H9 (cell line): ENCODE results near the gene DPM3. TPM values are rescaled to one million over a fixed set of nuclear protein-coding genes. Genes with fewer than 3 reads are reported as not detected.
A peak's percentile ranks its signal among the peaks of the same experiment; 100 is the strongest.

Source experiments
- DNase-seq: peaks from one replicate; pipeline ENCODE4 v3.0.0-alpha.2; 2017
- H2AFZ ChIP-seq: one replicate; pipeline ENCODE4 v1.6.1; 2013; ENCODE audit warnings: mild to moderate bottlenecking, low read length, control low read depth, moderate library complexity
- H2AK5ac ChIP-seq: 2 replicates; pipeline ENCODE4 v1.6.1; 2013; ENCODE audit warnings: low read length, control low read depth, mixed read lengths; ENCODE audit not compliant: insufficient read length
- H2BK120ac ChIP-seq: one replicate; pipeline ENCODE4 v1.6.1; 2013; ENCODE audit warnings: low read depth, mild to moderate bottlenecking, low read length, control low read depth, inconsistent platforms; ENCODE audit not compliant: poor library complexity, severe bottlenecking
- H2BK12ac ChIP-seq: 2 replicates; pipeline ENCODE4 v1.6.1; 2013; ENCODE audit warnings: low read length, control low read depth, mixed read lengths, low read depth; ENCODE audit not compliant: insufficient read length
- H2BK15ac ChIP-seq: 2 replicates; pipeline ENCODE4 v1.6.1; 2013; ENCODE audit warnings: low read depth, low read length, control low read depth
- H2BK20ac ChIP-seq: one replicate; pipeline ENCODE4 v1.6.1; 2013; ENCODE audit warnings: low read depth, mild to moderate bottlenecking, low read length, control low read depth, inconsistent platforms; ENCODE audit not compliant: poor library complexity, severe bottlenecking
- H2BK5ac ChIP-seq: 2 replicates; pipeline ENCODE4 v1.6.1; 2013; ENCODE audit warnings: low read length, control low read depth, mixed read lengths; ENCODE audit not compliant: insufficient read length
- H3K14ac ChIP-seq: 2 replicates; pipeline ENCODE4 v1.6.1; 2013; ENCODE audit warnings: low read length, control low read depth; ENCODE audit not compliant: insufficient read depth
- H3K18ac ChIP-seq: 2 replicates; pipeline ENCODE4 v1.6.1; 2013; ENCODE audit warnings: low read depth, mild to moderate bottlenecking, mixed read lengths, low read length, control low read depth; ENCODE audit not compliant: insufficient read length
- H3K23ac ChIP-seq: 2 replicates; pipeline ENCODE4 v1.6.1; 2013; ENCODE audit warnings: low read length, control low read depth, mixed read lengths, low read depth; ENCODE audit not compliant: insufficient read length
- H3K23me2 ChIP-seq: 2 replicates; pipeline ENCODE4 v1.6.1; 2013; ENCODE audit warnings: low read depth, mild to moderate bottlenecking, mixed read lengths, low read length, control low read depth; ENCODE audit not compliant: insufficient read length, poor library complexity, severe bottlenecking
- H3K27ac ChIP-seq: 2 replicates; pipeline ENCODE4 v1.5.1; 2013; ENCODE audit warnings: low read length, control low read depth, mixed read lengths, low read depth; ENCODE audit not compliant: insufficient read length
- H3K27me3 ChIP-seq: 2 replicates; pipeline ENCODE4 v1.6.1; 2013; ENCODE audit warnings: low read length, control low read depth, inconsistent platforms; ENCODE audit not compliant: insufficient read depth
- H3K4ac ChIP-seq: 2 replicates; pipeline ENCODE4 v1.6.1; 2013; ENCODE audit warnings: low read depth, mild to moderate bottlenecking, control low read depth, inconsistent platforms, low read length, moderate library complexity
- H3K4me1 ChIP-seq: 2 replicates; pipeline ENCODE4 v1.6.1; 2013; ENCODE audit warnings: low read length, control low read depth, inconsistent platforms; ENCODE audit not compliant: insufficient read depth
- H3K4me2 ChIP-seq: 2 replicates; pipeline ENCODE4 v1.6.1; 2013; ENCODE audit warnings: low read length, control low read depth, mixed read lengths; ENCODE audit not compliant: insufficient read length, insufficient read depth
- H3K56ac ChIP-seq: 2 replicates; pipeline ENCODE4 v1.6.1; 2013; ENCODE audit warnings: low read depth, mild to moderate bottlenecking, mixed read lengths, low read length, control low read depth; ENCODE audit not compliant: insufficient read length
- H3K79me1 ChIP-seq: 2 replicates; pipeline ENCODE4 v1.6.1; 2013; ENCODE audit warnings: low read depth, mild to moderate bottlenecking, moderate library complexity, low read length, control low read depth, inconsistent platforms; ENCODE audit not compliant: insufficient read depth, poor library complexity, severe bottlenecking
- H3K79me2 ChIP-seq: 2 replicates; pipeline ENCODE4 v1.6.1; 2013; ENCODE audit warnings: low read length, control low read depth, inconsistent platforms; ENCODE audit not compliant: insufficient read depth
- H3K9ac ChIP-seq: 2 replicates; pipeline ENCODE4 v1.6.1; 2013; ENCODE audit warnings: low read length, control low read depth, mixed read lengths; ENCODE audit not compliant: insufficient read length; ENCODE audit errors: extremely low read depth
- H3K9me3 ChIP-seq: one replicate; pipeline ENCODE4 v1.6.1; 2013; ENCODE audit warnings: low read depth, low read length, inconsistent platforms; ENCODE audit not compliant: control insufficient read depth
- H3T11ph ChIP-seq: one replicate; pipeline ENCODE4 v1.6.1; 2013; ENCODE audit warnings: mild to moderate bottlenecking, low read length, control low read depth, inconsistent platforms
- H4K20me1 ChIP-seq: one replicate; pipeline ENCODE4 v1.6.1; 2013; ENCODE audit not compliant: control insufficient read depth, insufficient read length, insufficient read depth
- H4K5ac ChIP-seq: 2 replicates; pipeline ENCODE4 v1.6.1; 2013; ENCODE audit warnings: low read depth, mild to moderate bottlenecking, mixed read lengths, low read length, control low read depth; ENCODE audit not compliant: insufficient read length
- H4K8ac ChIP-seq: replicated peaks from 2 replicates; pipeline ENCODE4 v1.6.1; 2013; ENCODE audit warnings: low read length, control low read depth, mixed read lengths, low read depth; ENCODE audit not compliant: insufficient read length
- H4K91ac ChIP-seq: 2 replicates; pipeline ENCODE4 v1.6.1; 2013; ENCODE audit warnings: low read depth, mild to moderate bottlenecking, moderate library complexity, mixed read lengths, low read length, control low read depth; ENCODE audit not compliant: insufficient read length
- H3K27ac Mint-ChIP-seq, 3 experiments: 2 replicates in 2 of 3; 3 replicates in 1 of 3; pipeline ENCODE4 v1.8.0; 2020 to 2021; ENCODE audit warnings: mixed read lengths in 3 of 3, mild to moderate bottlenecking in 1 of 3, moderate library complexity in 1 of 3
- H3K27me3 Mint-ChIP-seq: 2 replicates; pipeline ENCODE4 v1.8.0; 2021; ENCODE audit warnings: low read depth, mild to moderate bottlenecking, moderate library complexity, mixed read lengths
- H3K36me3 Mint-ChIP-seq, 3 experiments: 2 replicates in 2 of 3; 3 replicates in 1 of 3; pipeline ENCODE4 v1.8.0; 2020 to 2021; ENCODE audit warnings: low read depth in 3 of 3, mixed read lengths in 3 of 3; ENCODE audit not compliant: insufficient read depth in 1 of 3
- H3K4me1 Mint-ChIP-seq, 2 experiments: 2 replicates each; pipeline ENCODE4 v1.8.0; 2020; ENCODE audit warnings: mixed read lengths in 2 of 2
- H3K4me3 Mint-ChIP-seq, 2 experiments: 2 replicates in 1 of 2; 3 replicates in 1 of 2; pipeline ENCODE4 v1.8.0; 2020 to 2021; ENCODE audit warnings: mild to moderate bottlenecking in 2 of 2, mixed read lengths in 2 of 2, moderate library complexity in 1 of 2
- H3K9me3 Mint-ChIP-seq, 2 experiments: 2 replicates in 1 of 2; 3 replicates in 1 of 2; pipeline ENCODE4 v1.8.0; 2020; ENCODE audit warnings: mild to moderate bottlenecking in 2 of 2, mixed read lengths in 2 of 2, moderate library complexity in 1 of 2
- WGBS: extraction: QIAGEN DNeasy Blood & Tissue Kit; methylation state at CpG from one replicate; pipeline ENCODE4 v1.1.7; 2013; ENCODE audit warnings: missing lambda C conversion rate, low lambda C conversion rate, mixed read lengths; ENCODE audit not compliant: insufficient read length; ENCODE audit errors: extremely low coverage; 5-methylcytosine and 5-hydroxymethylcytosine counted together
- total RNA-seq: library from RNA; stranded (reverse); gene quantifications from 2 replicates; pipeline ENCODE4 v1.2.1, GENCODE V29; 2021
- TF ChIP-seq, protein P1 (sequence below): fragments of 200-600 bp; sonication (generic); conservative IDR thresholded peaks from 3 replicates; pipeline ENCODE4 v1.8.0; 2021; ENCODE audit warnings: antibody characterized with exemption, mild to moderate bottlenecking

Gene DPM3
- total RNA-seq, 1 experiment from 2014 or later, result 48.5 TPM

DNA sequence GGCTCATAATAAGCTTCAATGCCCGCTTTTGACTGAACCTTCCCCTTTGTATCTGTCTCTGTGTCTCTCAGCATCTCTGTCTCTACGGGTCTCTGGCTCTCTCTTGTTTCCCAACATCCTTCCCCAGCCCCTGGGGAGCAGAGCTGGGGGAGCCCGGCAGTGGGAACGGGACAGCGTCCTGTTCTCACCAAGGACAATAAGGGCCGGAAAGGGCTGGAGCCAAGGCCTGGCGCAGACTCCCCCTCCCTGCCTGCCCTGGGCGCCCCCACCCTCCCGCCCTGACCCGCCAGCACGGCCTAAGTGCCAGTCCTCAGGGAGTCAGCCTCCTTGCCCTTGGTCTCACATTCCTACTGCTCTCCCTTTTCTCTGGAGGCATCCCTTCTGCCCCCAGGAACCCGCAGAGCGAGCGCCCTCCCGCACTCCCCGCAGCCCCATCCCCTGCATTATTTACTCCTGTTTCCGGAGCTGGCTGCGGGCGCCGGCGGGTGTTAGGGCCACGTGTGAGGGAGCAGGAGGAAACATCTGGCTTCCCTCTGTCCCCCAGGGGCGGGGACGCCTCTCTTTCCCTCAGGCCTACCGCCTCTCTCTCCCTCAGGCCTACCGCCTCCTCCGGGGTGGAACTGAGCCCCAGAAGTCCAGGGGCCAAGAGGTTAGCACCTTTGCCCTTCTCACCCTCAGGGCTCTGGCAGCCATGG, 26.3 kb upstream of the DPM3 start:
- no peak overlapping the region for H3T11ph ChIP-seq
- WGBS, result no CpG with 5 or more reads among the region's 27 CpGs
- H3K4ac ChIP-seq, result no peak overlapping the region
- H2BK15ac ChIP-seq, result no peak overlapping the region
- no peak overlapping the region for H2BK12ac ChIP-seq
- H3K4me2 ChIP-seq, result peak overlapping the region; percentile 94
- no peak overlapping the region for H3K27ac ChIP-seq
- no peaks in the 10 kb centered on the region for H4K20me1 ChIP-seq
- peak; percentile 71 for DNase-seq
- H3K4me1 ChIP-seq, result no peaks in the 10 kb centered on the region
- no peak overlapping the region for H2BK20ac ChIP-seq
- no peak overlapping the region for H3K56ac ChIP-seq
- H3K27ac Mint-ChIP-seq, result peak overlapping the region in 2 of 3 experiments; percentile 83 to 96; a peak in 5 of 7 replicates
- TF ChIP-seq, protein P1, sequence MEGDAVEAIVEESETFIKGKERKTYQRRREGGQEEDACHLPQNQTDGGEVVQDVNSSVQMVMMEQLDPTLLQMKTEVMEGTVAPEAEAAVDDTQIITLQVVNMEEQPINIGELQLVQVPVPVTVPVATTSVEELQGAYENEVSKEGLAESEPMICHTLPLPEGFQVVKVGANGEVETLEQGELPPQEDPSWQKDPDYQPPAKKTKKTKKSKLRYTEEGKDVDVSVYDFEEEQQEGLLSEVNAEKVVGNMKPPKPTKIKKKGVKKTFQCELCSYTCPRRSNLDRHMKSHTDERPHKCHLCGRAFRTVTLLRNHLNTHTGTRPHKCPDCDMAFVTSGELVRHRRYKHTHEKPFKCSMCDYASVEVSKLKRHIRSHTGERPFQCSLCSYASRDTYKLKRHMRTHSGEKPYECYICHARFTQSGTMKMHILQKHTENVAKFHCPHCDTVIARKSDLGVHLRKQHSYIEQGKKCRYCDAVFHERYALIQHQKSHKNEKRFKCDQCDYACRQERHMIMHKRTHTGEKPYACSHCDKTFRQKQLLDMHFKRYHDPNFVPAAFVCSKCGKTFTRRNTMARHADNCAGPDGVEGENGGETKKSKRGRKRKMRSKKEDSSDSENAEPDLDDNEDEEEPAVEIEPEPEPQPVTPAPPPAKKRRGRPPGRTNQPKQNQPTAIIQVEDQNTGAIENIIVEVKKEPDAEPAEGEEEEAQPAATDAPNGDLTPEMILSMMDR, result no peak
- no peak overlapping the region for H4K5ac ChIP-seq
- no peaks in the 10 kb centered on the region for H3K79me1 ChIP-seq
- no peak overlapping the region for H4K8ac ChIP-seq
- no peaks in the 10 kb centered on the region for H3K9me3 ChIP-seq
- H3K36me3 Mint-ChIP-seq, result peaks cover 3 to 17% (median 13%) of the 10 kb centered on the region in 3 experiments; a peak in 6 of 7 replicates
- H3K23me2 ChIP-seq, result peaks cover 8% of the 10 kb centered on the region
- H3K14ac ChIP-seq, result no peak overlapping the region
- no peak overlapping the region for H3K18ac ChIP-seq
- no peaks in the 10 kb centered on the region for H3K27me3 ChIP-seq
- peaks cover 4 to 5% of the 10 kb centered on the region in 2 experiments; a peak in 4 of 5 replicates for H3K9me3 Mint-ChIP-seq
- H4K91ac ChIP-seq, result no peak overlapping the region
- no peak overlapping the region for H3K23ac ChIP-seq
- H3K9ac ChIP-seq, result no peak overlapping the region
- H2BK5ac ChIP-seq, result no peak overlapping the region
- no peak overlapping the region for H2AK5ac ChIP-seq
- peaks cover 5 to 18% of the 10 kb centered on the region in 2 experiments for H3K4me1 Mint-ChIP-seq
- no peaks in the 10 kb centered on the region for H3K79me2 ChIP-seq
- H3K27me3 Mint-ChIP-seq, result peaks cover 3% of the 10 kb centered on the region
- peak overlapping the region in 1 of 2 experiments; percentile 89; a peak in 3 of 5 replicates for H3K4me3 Mint-ChIP-seq
- no peak overlapping the region for H2BK120ac ChIP-seq
- no peak overlapping the region for H2AFZ ChIP-seq
